ENCODE results near the gene PTPN3. TPM values are rescaled to one million over a fixed set of nuclear protein-coding genes. Genes with fewer than 3 reads are reported as not detected.

Gene PTPN3
- total RNA-seq, 2 donors from 2014 or later: 6.9 to 7.9 TPM

- Histone ChIP-seq H3K4me1 (no peaks in the 10 kb centered on the region), H3K36me3 (no peaks in the 10 kb centered on the region), H3K27ac (no peak overlapping the region), H3K4me3 (no peak overlapping the region), H3K9me3 (no peaks in the 10 kb centered on the region), H3K27me3 (no peaks in the 10 kb centered on the region)
- DNase-seq (ENCODE audit: low spot score): no peak
- TF ChIP-seq CTCF (IDR thresholded peaks at IDR 0.05): no peak
Measured at GRCh38 chr9:109519366-109519765, 21.3 kb upstream of the PTPN3 start.

- H3K36me3 ChIP-seq: no peaks in the 10 kb centered on the region
- no peak overlapping the region for H3K4me3 ChIP-seq
- DNase-seq (ENCODE audit: low spot score): peak; percentile 7
- H3K4me1 ChIP-seq: no peaks in the 10 kb centered on the region
- H3K27ac ChIP-seq: no peak overlapping the region
- H3K9me3 ChIP-seq: no peaks in the 10 kb centered on the region
- no peaks in the 10 kb centered on the region for H3K27me3 ChIP-seq
- no peak for TF ChIP-seq CTCF (IDR thresholded peaks at IDR 0.05)
Measured at GRCh38 chr9:109518621-109519335, 20.7 kb upstream of the PTPN3 start.

GRCh38 chr9:109517901-109518377 lies 19.8 kb upstream of the PTPN3 start:
- TF ChIP-seq CTCF (IDR thresholded peaks at IDR 0.05): no peak
- H3K9me3 ChIP-seq: no peaks in the 10 kb centered on the region
- H3K27ac ChIP-seq: no peak overlapping the region
- H3K36me3 ChIP-seq: no peaks in the 10 kb centered on the region
- no peaks in the 10 kb centered on the region for H3K4me1 ChIP-seq
- H3K4me3 ChIP-seq: no peak overlapping the region
- no peaks in the 10 kb centered on the region for H3K27me3 ChIP-seq
- no peak for DNase-seq (ENCODE audit: low spot score)

GRCh38 chr9:109513871-109514270 lies 15.8 kb upstream of the PTPN3 start:
- Histone ChIP-seq H3K36me3 (no peaks in the 10 kb centered on the region), H3K4me3 (no peak overlapping the region), H3K9me3 (no peaks in the 10 kb centered on the region), H3K4me1 (no peaks in the 10 kb centered on the region), H3K27me3 (no peaks in the 10 kb centered on the region), H3K27ac (no peak overlapping the region)
- peak; percentile 57 for DNase-seq (ENCODE audit: low spot score)
- TF ChIP-seq CTCF (IDR thresholded peaks at IDR 0.05): no peak

- peak; percentile 7 for DNase-seq (ENCODE audit: low spot score)
- Histone ChIP-seq H3K4me3 (no peak overlapping the region), H3K4me1 (no peaks in the 10 kb centered on the region), H3K36me3 (no peaks in the 10 kb centered on the region), H3K9me3 (no peaks in the 10 kb centered on the region), H3K27me3 (no peaks in the 10 kb centered on the region), H3K27ac (no peak overlapping the region)
- no peak for TF ChIP-seq CTCF (IDR thresholded peaks at IDR 0.05)
Measured at GRCh38 chr9:109512170-109512756, 14.2 kb upstream of the PTPN3 start.
